Muscle layer of duodenum (tissue), 2 donors: ENCODE results near the gene KCNIP1.

ENCODE experiments used
- H3K27ac ChIP-seq: one replicate; pipeline ENCODE4 v1.7.0; 2013; ENCODE audit warnings: mild to moderate bottlenecking, low read length
- H3K27me3 ChIP-seq: one replicate; pipeline ENCODE4 v1.7.0; 2013; ENCODE audit warnings: low read depth, mild to moderate bottlenecking, control low read depth, low read length
- H3K36me3 ChIP-seq, 2 donors: one replicate each; pipeline ENCODE4 v1.7.0; 2013; ENCODE audit warnings: low read length in 2 of 2, control low read depth in 1 of 2, mild to moderate bottlenecking in 1 of 2; ENCODE audit not compliant: insufficient read depth in 2 of 2, control insufficient read depth in 1 of 2
- H3K4me1 ChIP-seq, 2 donors: one replicate each; pipeline ENCODE4 v1.7.0; 2013; ENCODE audit warnings: low read length in 2 of 2, mild to moderate bottlenecking in 2 of 2, control low read depth in 1 of 2, moderate library complexity in 1 of 2; ENCODE audit not compliant: insufficient read depth in 2 of 2, control insufficient read depth in 1 of 2
- H3K4me3 ChIP-seq, 2 donors: one replicate each; pipeline ENCODE4 v1.7.0; 2013; ENCODE audit warnings: low read length in 2 of 2, low read depth in 1 of 2, mild to moderate bottlenecking in 1 of 2
- H3K9me3 ChIP-seq, 2 donors: one replicate each; pipeline ENCODE4 v1.7.0; 2013; ENCODE audit warnings: low read length in 2 of 2, control low read depth in 1 of 2, mild to moderate bottlenecking in 1 of 2; ENCODE audit not compliant: control insufficient read depth in 1 of 2
- donor health status: healthy.

Gene KCNIP1

GRCh38 chr5:170626507-170627150 lies 122.8 kb downstream of the KCNIP1 start:
- H3K4me1 ChIP-seq: peaks cover 0 to 10% of the 10 kb centered on the region in 2 donors
- no peak overlapping the region for H3K4me3 ChIP-seq
- no peaks in the 10 kb centered on the region for H3K9me3 ChIP-seq
- no peaks in the 10 kb centered on the region for H3K36me3 ChIP-seq
- no peak overlapping the region for H3K27ac ChIP-seq
- H3K27me3 ChIP-seq: no peaks in the 10 kb centered on the region

- Histone ChIP-seq H3K36me3 (no peaks in the 10 kb centered on the region), H3K4me3 (no peak overlapping the region), H3K9me3 (no peaks in the 10 kb centered on the region), H3K4me1 (peaks cover 0 to 16% of the 10 kb centered on the region in 2 donors), H3K27me3 (no peaks in the 10 kb centered on the region), H3K27ac (no peak overlapping the region)
Observed at GRCh38 chr5:170627271-170627670, 123.5 kb downstream of the KCNIP1 start.

- H3K9me3 ChIP-seq: no peaks in the 10 kb centered on the region
- no peaks in the 10 kb centered on the region for H3K27me3 ChIP-seq
Observed at GRCh38 chr5:170628028-170628427, 124.2 kb downstream of the KCNIP1 start.

GRCh38 chr5:170628691-170629565 lies 125.1 kb downstream of the KCNIP1 start:
- Histone ChIP-seq H3K27ac (no peak overlapping the region), H3K36me3 (no peaks in the 10 kb centered on the region), H3K27me3 (no peaks in the 10 kb centered on the region), H3K9me3 (no peaks in the 10 kb centered on the region), H3K4me3 (no peak overlapping the region), H3K4me1 (peaks cover 3 to 27% of the 10 kb centered on the region in 2 donors)

More at GRCh38 chr5:170628028-170628427, 124.2 kb downstream of the KCNIP1 start:
- Histone ChIP-seq H3K4me3 (no peak overlapping the region), H3K4me1 (peaks cover 0 to 24% of the 10 kb centered on the region in 2 donors), H3K27ac (no peak overlapping the region), H3K36me3 (no peaks in the 10 kb centered on the region)

- Histone ChIP-seq H3K4me1 (peaks cover 10 to 34% of the 10 kb centered on the region in 2 donors), H3K27me3 (no peaks in the 10 kb centered on the region), H3K27ac (no peak overlapping the region), H3K9me3 (no peaks in the 10 kb centered on the region), H3K4me3 (no peak overlapping the region), H3K36me3 (no peaks in the 10 kb centered on the region)
Observed at GRCh38 chr5:170629566-170630175, 125.9 kb downstream of the KCNIP1 start.

GRCh38 chr5:170630226-170630625 lies 126.4 kb downstream of the KCNIP1 start:
- Histone ChIP-seq H3K9me3 (no peaks in the 10 kb centered on the region), H3K27me3 (no peaks in the 10 kb centered on the region), H3K36me3 (no peaks in the 10 kb centered on the region), H3K4me3 (no peak overlapping the region), H3K27ac (no peak overlapping the region), H3K4me1 (peaks cover 10 to 34% of the 10 kb centered on the region in 2 donors)

- no peaks in the 10 kb centered on the region for H3K9me3 ChIP-seq
- H3K36me3 ChIP-seq: no peaks in the 10 kb centered on the region
- H3K4me1 ChIP-seq: peaks cover 10 to 34% of the 10 kb centered on the region in 2 donors
- no peaks in the 10 kb centered on the region for H3K27me3 ChIP-seq
- H3K4me3 ChIP-seq: no peak overlapping the region
- no peak overlapping the region for H3K27ac ChIP-seq
Observed at GRCh38 chr5:170630711-170631141, 126.9 kb downstream of the KCNIP1 start.

GRCh38 chr5:170631466-170632195 lies 127.8 kb downstream of the KCNIP1 start:
- Histone ChIP-seq H3K27me3 (no peaks in the 10 kb centered on the region), H3K9me3 (no peaks in the 10 kb centered on the region), H3K27ac (no peak overlapping the region), H3K4me1 (peaks cover 10 to 34% of the 10 kb centered on the region in 2 donors), H3K36me3 (no peaks in the 10 kb centered on the region), H3K4me3 (no peak overlapping the region)

GRCh38 chr5:170632266-170632984 lies 128.6 kb downstream of the KCNIP1 start:
- no peaks in the 10 kb centered on the region for H3K36me3 ChIP-seq
- H3K9me3 ChIP-seq: no peaks in the 10 kb centered on the region
- H3K27me3 ChIP-seq: no peaks in the 10 kb centered on the region
- H3K4me1 ChIP-seq: peaks cover 10 to 34% of the 10 kb centered on the region in 2 donors
- H3K27ac ChIP-seq: no peak overlapping the region
- H3K4me3 ChIP-seq: peak overlapping the region; percentile 5 to 46

GRCh38 chr5:170632985-170633234 lies 129.1 kb downstream of the KCNIP1 start:
- no peaks in the 10 kb centered on the region for H3K9me3 ChIP-seq
- H3K4me1 ChIP-seq: peaks cover 10 to 34% of the 10 kb centered on the region in 2 donors
- H3K27me3 ChIP-seq: no peaks in the 10 kb centered on the region
- peak overlapping the region; percentile 5 to 46 for H3K4me3 ChIP-seq
- peak overlapping the region; percentile 2 for H3K27ac ChIP-seq
- no peaks in the 10 kb centered on the region for H3K36me3 ChIP-seq
